Activated naive CD8-positive, alpha-beta T cell treated with anti-CD3 and anti-CD28 coated beads for 36 hours (primary cell): ENCODE results near the gene ST3GAL3. TPM values are rescaled to one million over a fixed set of nuclear protein-coding genes. Genes with fewer than 3 reads are reported as not detected.
"Not testable (repeated sequence)": the region's sequence is repeated elsewhere in the genome, so short reads cannot be mapped to it uniquely, and the experiment has no call there.

Source experiments
- DNase-seq: peaks from one replicate; pipeline ENCODE4 v3.0.0; 2021
- H3K27ac Mint-ChIP-seq: one replicate; pipeline ENCODE4 v1.8.0; 2022; ENCODE audit warnings: mild to moderate bottlenecking, moderate library complexity, mixed read lengths
- H3K27me3 Mint-ChIP-seq: one replicate; pipeline ENCODE4 v1.8.0; 2022; ENCODE audit warnings: mild to moderate bottlenecking, mixed read lengths
- H3K36me3 Mint-ChIP-seq: one replicate; pipeline ENCODE4 v1.8.0; 2021; ENCODE audit warnings: mild to moderate bottlenecking, mixed read lengths
- H3K4me1 Mint-ChIP-seq: one replicate; pipeline ENCODE4 v1.8.0; 2021; ENCODE audit warnings: mixed read lengths
- H3K4me3 Mint-ChIP-seq: one replicate; pipeline ENCODE4 v1.8.0; 2022; ENCODE audit warnings: mild to moderate bottlenecking, moderate library complexity, mixed read lengths
- H3K9me3 Mint-ChIP-seq: one replicate; pipeline ENCODE4 v1.8.0; 2022; ENCODE audit warnings: mixed read lengths
- total RNA-seq, 2 experiments: library from RNA; stranded (reverse); gene quantifications; one replicate each; pipeline ENCODE4 v1.2.3, GENCODE V29; 2021

Gene ST3GAL3
- total RNA-seq, 2 experiments from 2014 or later, result 9.7 to 11.1 TPM

GRCh38 chr1:43828574-43828973 is 121.2 kb downstream of the ST3GAL3 start:
- H3K4me1 Mint-ChIP-seq, result peaks cover 34% of the 10 kb centered on the region
- H3K9me3 Mint-ChIP-seq, result no peaks in the 10 kb centered on the region
- no peak for DNase-seq
- H3K27ac Mint-ChIP-seq, result no peak overlapping the region
- H3K27me3 Mint-ChIP-seq, result no peaks in the 10 kb centered on the region
- H3K4me3 Mint-ChIP-seq, result no peak overlapping the region
- peaks cover 14% of the 10 kb centered on the region for H3K36me3 Mint-ChIP-seq

- H3K27ac Mint-ChIP-seq, result no peak overlapping the region
- no peaks in the 10 kb centered on the region for H3K9me3 Mint-ChIP-seq
- H3K4me3 Mint-ChIP-seq, result no peak overlapping the region
- peaks cover 20% of the 10 kb centered on the region for H3K36me3 Mint-ChIP-seq
- no peak for DNase-seq
- no peaks in the 10 kb centered on the region for H3K27me3 Mint-ChIP-seq
- H3K4me1 Mint-ChIP-seq, result peaks cover 55% of the 10 kb centered on the region
Measured at GRCh38 chr1:43830802-43831201, 123.5 kb downstream of the ST3GAL3 start.

GRCh38 chr1:43831851-43832250 is 124.5 kb downstream of the ST3GAL3 start:
- Mint-ChIP-seq H3K27ac (peak overlapping the region; percentile 84), H3K4me3 (peak overlapping the region; percentile 59), H3K9me3 (no peaks in the 10 kb centered on the region), H3K27me3 (no peaks in the 10 kb centered on the region), H3K36me3 (peaks cover 21% of the 10 kb centered on the region), H3K4me1 (peaks cover 64% of the 10 kb centered on the region)
- no peak for DNase-seq

- H3K4me3 Mint-ChIP-seq, result peak overlapping the region; percentile 59
- peak; percentile 33 for DNase-seq
- H3K4me1 Mint-ChIP-seq, result peaks cover 66% of the 10 kb centered on the region
- H3K9me3 Mint-ChIP-seq, result no peaks in the 10 kb centered on the region
- H3K36me3 Mint-ChIP-seq, result peaks cover 19% of the 10 kb centered on the region
- H3K27me3 Mint-ChIP-seq, result no peaks in the 10 kb centered on the region
- H3K27ac Mint-ChIP-seq, result peak overlapping the region; percentile 84
Measured at GRCh38 chr1:43832255-43832654, 124.9 kb downstream of the ST3GAL3 start.

- H3K27ac Mint-ChIP-seq, result no peak overlapping the region
Measured at GRCh38 chr1:43832998-43833397, 125.7 kb downstream of the ST3GAL3 start.

GRCh38 chr1:43833902-43834279 is 126.6 kb downstream of the ST3GAL3 start:
- Mint-ChIP-seq H3K4me1 (peaks cover 66% of the 10 kb centered on the region), H3K27ac (peak overlapping the region; percentile 88), H3K4me3 (peak overlapping the region; percentile 42), H3K36me3 (peaks cover 20% of the 10 kb centered on the region)
- H3K27me3 Mint-ChIP-seq, DNase-seq, H3K9me3 Mint-ChIP-seq: not testable (repeated sequence)

More at GRCh38 chr1:43832998-43833397, 125.7 kb downstream of the ST3GAL3 start:
- H3K36me3 Mint-ChIP-seq, result peaks cover 19% of the 10 kb centered on the region
- no peak overlapping the region for H3K4me3 Mint-ChIP-seq
- H3K27me3 Mint-ChIP-seq, result no peaks in the 10 kb centered on the region
- no peak for DNase-seq
- peaks cover 66% of the 10 kb centered on the region for H3K4me1 Mint-ChIP-seq
- H3K9me3 Mint-ChIP-seq, result no peaks in the 10 kb centered on the region

GRCh38 chr1:43834280-43835081 is 127.1 kb downstream of the ST3GAL3 start:
- DNase-seq, result peak; percentile 61

GRCh38 chr1:43835082-43836021 is 128.0 kb downstream of the ST3GAL3 start:
- no peaks in the 10 kb centered on the region for H3K27me3 Mint-ChIP-seq
- no peaks in the 10 kb centered on the region for H3K9me3 Mint-ChIP-seq
- H3K36me3 Mint-ChIP-seq, result peaks cover 31% of the 10 kb centered on the region
- DNase-seq, result no peak
- H3K4me1 Mint-ChIP-seq, result peaks cover 70% of the 10 kb centered on the region
- H3K27ac Mint-ChIP-seq, result peak overlapping the region; percentile 88
- peak overlapping the region; percentile 16 for H3K4me3 Mint-ChIP-seq

More at GRCh38 chr1:43834280-43835081, 127.1 kb downstream of the ST3GAL3 start:
- H3K9me3 Mint-ChIP-seq, result no peaks in the 10 kb centered on the region
- H3K4me1 Mint-ChIP-seq, result peaks cover 70% of the 10 kb centered on the region
- peak overlapping the region; percentile 42 for H3K4me3 Mint-ChIP-seq
- H3K27ac Mint-ChIP-seq, result peak overlapping the region; percentile 88
- H3K36me3 Mint-ChIP-seq, result peaks cover 24% of the 10 kb centered on the region
- no peaks in the 10 kb centered on the region for H3K27me3 Mint-ChIP-seq

GRCh38 chr1:43836267-43836951 is 129.1 kb downstream of the ST3GAL3 start:
- H3K36me3 Mint-ChIP-seq, result peaks cover 38% of the 10 kb centered on the region
- H3K27me3 Mint-ChIP-seq, result no peaks in the 10 kb centered on the region
- peak overlapping the region; percentile 88 for H3K27ac Mint-ChIP-seq
- H3K4me1 Mint-ChIP-seq, result peaks cover 61% of the 10 kb centered on the region
- no peak overlapping the region for H3K4me3 Mint-ChIP-seq
- no peaks in the 10 kb centered on the region for H3K9me3 Mint-ChIP-seq
- DNase-seq, result peak; percentile 75

GRCh38 chr1:43839056-43839455 is 131.7 kb downstream of the ST3GAL3 start:
- peaks cover 54% of the 10 kb centered on the region for H3K36me3 Mint-ChIP-seq

GRCh38 chr1:43841321-43842174 is 134.2 kb downstream of the ST3GAL3 start:
- H3K4me1 Mint-ChIP-seq, result peaks cover 12% of the 10 kb centered on the region
- no peak overlapping the region for H3K4me3 Mint-ChIP-seq
- no peaks in the 10 kb centered on the region for H3K27me3 Mint-ChIP-seq
- no peak for DNase-seq
- no peak overlapping the region for H3K27ac Mint-ChIP-seq
- H3K9me3 Mint-ChIP-seq, result peaks cover 4% of the 10 kb centered on the region
- H3K36me3 Mint-ChIP-seq, result peaks cover 44% of the 10 kb centered on the region

More at GRCh38 chr1:43839056-43839455, 131.7 kb downstream of the ST3GAL3 start:
- peaks cover 35% of the 10 kb centered on the region for H3K4me1 Mint-ChIP-seq
- H3K27me3 Mint-ChIP-seq, result no peaks in the 10 kb centered on the region
- no peak overlapping the region for H3K4me3 Mint-ChIP-seq
- H3K9me3 Mint-ChIP-seq, result peaks cover 4% of the 10 kb centered on the region
- H3K27ac Mint-ChIP-seq, result no peak overlapping the region
- DNase-seq, result no peak

- Mint-ChIP-seq H3K36me3 (peaks cover 44% of the 10 kb centered on the region), H3K27me3 (no peaks in the 10 kb centered on the region), H3K27ac (no peak overlapping the region), H3K4me1 (peaks cover 7% of the 10 kb centered on the region), H3K9me3 (peaks cover 4% of the 10 kb centered on the region), H3K4me3 (no peak overlapping the region)
- no peak for DNase-seq
Measured at GRCh38 chr1:43842175-43842498, 134.8 kb downstream of the ST3GAL3 start.

- Mint-ChIP-seq H3K4me3 (no peak overlapping the region), H3K27me3 (no peaks in the 10 kb centered on the region), H3K27ac (no peak overlapping the region), H3K36me3 (peaks cover 41% of the 10 kb centered on the region), H3K9me3 (peaks cover 4% of the 10 kb centered on the region), H3K4me1 (peaks cover 14% of the 10 kb centered on the region)
- DNase-seq, result no peak
Measured at GRCh38 chr1:43843684-43844083, 136.3 kb downstream of the ST3GAL3 start.

- no peaks in the 10 kb centered on the region for H3K27me3 Mint-ChIP-seq
- H3K36me3 Mint-ChIP-seq, result peaks cover 41% of the 10 kb centered on the region
- peaks cover 14% of the 10 kb centered on the region for H3K4me1 Mint-ChIP-seq
- no peak overlapping the region for H3K4me3 Mint-ChIP-seq
- H3K27ac Mint-ChIP-seq, result no peak overlapping the region
- no peak for DNase-seq
- H3K9me3 Mint-ChIP-seq, result peaks cover 4% of the 10 kb centered on the region
Measured at GRCh38 chr1:43844114-43844513, 136.8 kb downstream of the ST3GAL3 start.
